Duodenal mucosa (tissue), 2 donors: Measurements from ENCODE around the gene ENTREP3.

Source experiments
- H3K27ac ChIP-seq: one replicate; pipeline ENCODE4 v1.7.0; 2013; ENCODE audit warnings: low read depth, low read length
- H3K27me3 ChIP-seq, 2 donors: one replicate each; pipeline ENCODE4 v1.7.0; 2013; ENCODE audit warnings: low read length in 2 of 2, control low read depth in 1 of 2; ENCODE audit not compliant: insufficient read depth in 2 of 2, control insufficient read depth in 1 of 2
- H3K36me3 ChIP-seq, 2 donors: one replicate each; pipeline ENCODE4 v1.7.0; 2013; ENCODE audit warnings: low read length in 2 of 2, control low read depth in 1 of 2; ENCODE audit not compliant: insufficient read depth in 2 of 2, control insufficient read depth in 1 of 2
- H3K4me1 ChIP-seq, 2 donors: one replicate each; pipeline ENCODE4 v1.7.0; 2013; ENCODE audit warnings: low read length in 2 of 2, control low read depth in 1 of 2; ENCODE audit not compliant: insufficient read depth in 2 of 2, control insufficient read depth in 1 of 2
- H3K4me3 ChIP-seq, 2 donors: one replicate each; pipeline ENCODE4 v1.7.0; 2013; ENCODE audit warnings: low read length in 2 of 2, low read depth in 1 of 2
- H3K9ac ChIP-seq, 2 donors: one replicate each; pipeline ENCODE4 v1.7.0; 2013; ENCODE audit warnings: low read length in 2 of 2, low read depth in 1 of 2
- H3K9me3 ChIP-seq, 2 donors: one replicate each; pipeline ENCODE4 v1.7.0; 2013; ENCODE audit warnings: low read length in 2 of 2, control low read depth in 1 of 2; ENCODE audit not compliant: control insufficient read depth in 1 of 2

ENTREP3 gene

DNA sequence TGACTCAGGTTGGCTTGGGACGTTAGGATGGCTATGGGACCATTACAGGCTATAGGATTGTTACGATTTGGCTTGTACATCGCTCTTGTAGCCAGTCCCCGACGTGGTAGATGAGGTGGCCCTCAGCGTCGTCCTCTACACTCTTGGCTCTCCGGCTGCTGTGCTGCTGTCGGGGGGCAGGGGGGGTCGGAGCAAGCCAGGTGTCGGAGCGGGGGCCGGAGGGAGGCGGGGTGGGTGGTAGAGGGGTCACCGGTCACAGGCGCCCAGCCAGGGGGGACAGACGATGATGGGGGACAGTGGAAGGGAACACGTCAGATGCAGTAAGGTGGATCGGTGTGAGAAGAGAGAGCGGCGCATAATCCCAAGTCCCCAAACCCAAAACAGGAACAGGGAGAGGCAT, 13.3 kb upstream of the ENTREP3 start:
- Histone ChIP-seq H3K4me3 (no peak overlapping the region), H3K9me3 (no peaks in the 10 kb centered on the region), H3K36me3 (peaks cover 60 to 74% of the 10 kb centered on the region in 2 donors), H3K9ac (no peak overlapping the region), H3K27ac (no peak overlapping the region), H3K27me3 (no peaks in the 10 kb centered on the region), H3K4me1 (peaks cover 5 to 13% of the 10 kb centered on the region in 2 donors)

GRCh38 chr1:155267373-155267772, 12.1 kb upstream of the ENTREP3 start:
- Histone ChIP-seq H3K9me3 (no peaks in the 10 kb centered on the region), H3K4me1 (peaks cover 6 to 12% of the 10 kb centered on the region in 2 donors), H3K36me3 (peaks cover 61 to 81% of the 10 kb centered on the region in 2 donors), H3K27ac (no peak overlapping the region), H3K9ac (no peak overlapping the region), H3K27me3 (no peaks in the 10 kb centered on the region), H3K4me3 (no peak overlapping the region)

DNA sequence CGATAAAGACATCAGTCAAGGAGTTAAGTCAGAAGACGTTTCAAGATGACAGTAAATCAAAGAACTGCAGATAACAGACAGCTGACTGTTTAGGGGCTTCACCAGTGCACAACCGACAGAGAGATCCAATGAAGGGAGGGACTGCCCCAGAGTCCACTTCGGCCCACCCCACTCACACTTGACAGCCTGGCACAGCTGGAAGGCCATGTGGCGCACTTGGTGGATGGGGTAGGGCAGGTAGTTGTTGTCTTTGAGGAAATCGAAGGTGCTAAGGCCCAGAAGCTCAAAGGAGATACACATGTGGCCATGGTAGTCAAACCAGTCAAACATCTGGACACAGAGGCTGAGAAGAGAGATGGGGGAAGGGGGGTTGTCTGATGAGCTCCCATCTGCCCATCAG, 11.3 kb upstream of the ENTREP3 start:
- peaks cover 4 to 8% of the 10 kb centered on the region in 2 donors for H3K4me1 ChIP-seq
- no peaks in the 10 kb centered on the region for H3K9me3 ChIP-seq
- H3K9ac ChIP-seq, result no peak overlapping the region
- H3K27me3 ChIP-seq, result no peaks in the 10 kb centered on the region
- no peak overlapping the region for H3K4me3 ChIP-seq
- H3K27ac ChIP-seq, result no peak overlapping the region
- peaks cover 61 to 81% of the 10 kb centered on the region in 2 donors for H3K36me3 ChIP-seq

- Histone ChIP-seq H3K9ac (no peak overlapping the region), H3K9me3 (no peaks in the 10 kb centered on the region), H3K36me3 (peaks cover 39 to 60% of the 10 kb centered on the region in 2 donors), H3K27me3 (no peaks in the 10 kb centered on the region), H3K4me1 (peaks cover 10 to 22% of the 10 kb centered on the region in 2 donors), H3K4me3 (no peak overlapping the region), H3K27ac (no peak overlapping the region)
Observed at GRCh38 chr1:155263067-155263466, 7.8 kb upstream of the ENTREP3 start.

DNA sequence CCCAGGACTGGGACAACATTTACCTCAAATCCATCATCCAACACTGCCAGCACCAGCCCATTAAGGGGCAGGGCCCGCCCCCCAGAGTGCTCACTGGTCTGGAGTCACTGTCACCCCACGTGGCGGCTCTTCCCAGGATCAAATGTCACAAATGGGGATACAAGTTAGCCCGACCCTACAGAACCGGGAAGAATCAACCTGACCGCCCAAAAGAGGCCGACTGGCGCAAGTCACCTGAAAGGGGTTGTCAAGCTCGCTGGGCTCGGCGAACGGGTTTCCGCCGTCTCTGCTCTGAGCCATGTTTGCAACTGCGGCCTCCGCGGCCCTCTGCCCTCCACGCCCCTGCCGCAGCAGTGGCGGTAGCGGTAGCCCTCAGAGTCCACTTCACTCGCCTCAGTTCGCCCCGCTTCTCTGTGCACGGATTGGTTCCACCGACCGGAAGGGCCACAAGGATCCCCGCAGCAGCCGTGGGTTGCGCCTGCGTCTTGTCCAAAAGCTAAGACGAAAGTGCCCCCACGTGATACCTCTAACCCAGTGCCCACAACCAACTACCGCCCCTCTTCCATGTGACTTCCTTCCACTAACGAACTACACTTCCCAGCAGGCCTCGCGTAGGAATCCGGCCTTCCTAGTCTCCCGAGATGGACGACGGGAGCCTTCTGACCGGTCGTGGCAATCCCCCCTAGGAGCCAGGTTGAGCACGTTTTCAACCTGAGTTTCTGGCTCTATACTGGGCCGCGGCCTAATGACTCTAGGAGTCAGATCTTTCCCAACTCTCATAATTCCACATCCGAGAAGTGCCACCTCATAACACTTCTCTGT, 6.8 kb upstream of the ENTREP3 start, which contains the start of gene SCAMP3:
TSS of gene SCAMP3 (minus strand) at position 509 of the 822 bp plus-strand sequence. CDS start at position 300, 209 bp downstream.
- Histone ChIP-seq H3K9ac (peak within 1 kb of the TSS; percentile 80 to 96), H3K9me3 (no peaks in the 10 kb centered on the region), H3K27ac (peak within 1 kb of the TSS; percentile 41), H3K4me3 (peak within 1 kb of the TSS; percentile 95 to 97), H3K27me3 (no peaks in the 10 kb centered on the region), H3K36me3 (peaks cover 34 to 56% of the 10 kb centered on the region in 2 donors), H3K4me1 (peaks cover 10 to 22% of the 10 kb centered on the region in 2 donors)

DNA sequence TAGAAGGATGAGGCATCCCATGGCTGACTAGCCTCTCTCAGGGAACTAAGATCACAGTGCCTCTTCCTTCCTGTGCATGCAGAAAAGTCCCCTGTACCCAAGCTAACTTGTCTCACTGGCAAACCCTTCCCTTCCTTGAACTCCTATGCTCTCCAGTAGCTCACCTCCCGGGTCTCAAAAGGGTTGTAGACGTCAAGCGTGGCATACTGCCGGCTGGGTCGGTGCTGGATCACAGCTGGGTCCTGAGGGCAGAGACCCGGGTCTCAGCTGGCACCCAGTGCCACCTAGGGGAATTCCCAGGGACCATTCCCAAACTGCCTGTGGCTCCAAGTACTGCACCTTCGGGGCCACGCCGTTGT, 6.2 kb upstream of the ENTREP3 start:
- H3K9ac ChIP-seq, result peak overlapping the region; percentile 80 to 96
- peaks cover 13 to 22% of the 10 kb centered on the region in 2 donors for H3K4me1 ChIP-seq
- H3K4me3 ChIP-seq, result peak overlapping the region; percentile 95 to 97
- H3K27me3 ChIP-seq, result no peaks in the 10 kb centered on the region
- H3K36me3 ChIP-seq, result peaks cover 35 to 56% of the 10 kb centered on the region in 2 donors
- H3K9me3 ChIP-seq, result no peaks in the 10 kb centered on the region
- peak overlapping the region; percentile 41 for H3K27ac ChIP-seq

GRCh38 chr1:155260276-155260675, 5.0 kb upstream of the ENTREP3 start:
- Histone ChIP-seq H3K9me3 (no peaks in the 10 kb centered on the region), H3K27ac (no peak overlapping the region), H3K36me3 (peaks cover 26 to 45% of the 10 kb centered on the region in 2 donors), H3K4me3 (no peak overlapping the region), H3K9ac (no peak overlapping the region), H3K27me3 (no peaks in the 10 kb centered on the region), H3K4me1 (peaks cover 23 to 29% of the 10 kb centered on the region in 2 donors)

DNA sequence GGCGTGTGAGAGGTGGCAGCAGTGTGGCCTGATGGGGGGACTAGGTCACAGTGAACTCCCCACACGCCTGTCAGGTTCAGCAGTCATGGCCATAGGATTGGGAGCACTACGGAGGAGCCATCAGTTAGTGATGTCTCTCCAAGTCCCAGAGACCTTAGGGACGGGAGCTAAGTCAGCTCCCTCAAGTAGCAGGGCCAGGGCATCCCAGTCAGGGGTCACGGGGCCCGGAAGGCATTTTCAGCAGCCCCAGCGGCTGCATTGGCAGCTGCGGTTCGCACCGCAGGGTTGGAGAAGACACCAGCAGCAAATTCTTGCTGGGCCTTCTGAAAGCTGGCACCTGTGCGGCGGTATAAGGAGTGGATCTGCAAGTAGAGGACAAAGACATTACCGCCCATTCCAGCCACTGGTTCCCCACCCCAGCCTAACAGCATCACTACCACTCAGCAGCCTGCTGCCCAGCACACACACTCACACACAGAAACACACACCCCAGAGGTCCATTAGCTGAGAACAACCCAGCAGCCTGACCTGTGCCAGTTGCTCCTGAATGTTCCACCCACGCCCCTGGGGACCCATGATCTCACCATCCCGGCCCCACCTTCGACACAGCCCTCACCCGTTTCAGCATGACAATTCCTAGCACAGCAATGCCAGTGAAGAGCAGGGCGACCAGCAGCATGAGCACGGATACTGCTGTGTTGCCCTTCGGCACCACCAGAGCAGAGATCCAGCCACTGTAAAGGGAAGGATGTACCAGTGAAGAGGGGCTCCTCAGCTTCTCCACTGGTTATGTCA, 972 bp upstream of the ENTREP3 start:
- H3K9me3 ChIP-seq, result no peaks in the 10 kb centered on the region
- H3K36me3 ChIP-seq, result peaks cover 11 to 22% of the 10 kb centered on the region in 2 donors
- H3K27ac ChIP-seq, result peak overlapping the region; percentile 98
- H3K4me1 ChIP-seq, result peaks cover 28 to 33% of the 10 kb centered on the region in 2 donors
- H3K9ac ChIP-seq, result peak overlapping the region; percentile 89 to 98
- H3K27me3 ChIP-seq, result no peaks in the 10 kb centered on the region
- peak overlapping the region; percentile 77 to 87 for H3K4me3 ChIP-seq

GRCh38 chr1:155254714-155255242, 505 bp downstream of the ENTREP3 start:
- no peaks in the 10 kb centered on the region for H3K27me3 ChIP-seq
- H3K36me3 ChIP-seq, result peaks cover 11 to 16% of the 10 kb centered on the region in 2 donors
- peaks cover 29% of the 10 kb centered on the region in 2 donors for H3K4me1 ChIP-seq
- H3K9ac ChIP-seq, result peak overlapping the region; percentile 89 to 98
- no peaks in the 10 kb centered on the region for H3K9me3 ChIP-seq
- H3K27ac ChIP-seq, result peak overlapping the region; percentile 98
- H3K4me3 ChIP-seq, result peak overlapping the region; percentile 77 to 87
